OCI-LY7 (cell line): Measurements from ENCODE around the gene FHIT. TPM values are rescaled to one million over a fixed set of nuclear protein-coding genes. Genes with fewer than 3 reads are reported as not detected.

Experiments used
- BruUV-seq: library from RNA; stranded (reverse); fragments of 400-500 nt; replicated peaks from 2 replicates; lab custom pipeline; 2021; lab: Mats Ljungman, UMichigan
- CTCF ChIA-PET: fragments of 300-600 bp; sonication (Branson Sonifier 250); formaldehyde crosslinking; loops from one replicate; lab custom pipeline; 2022; ENCODE audit warnings: antibody characterized with exemption; ENCODE audit not compliant: unreplicated experiment; lab: Charles Lee
- POLR2A ChIA-PET: fragments of 300-600 bp; sonication (Branson Sonifier 250); formaldehyde crosslinking; loops from one replicate; lab custom pipeline; 2022; ENCODE audit warnings: antibody characterized with exemption; lab: Charles Lee
- DNase-seq: peaks from one replicate; pipeline ENCODE4 v3.0.0-alpha.2; 2015; ENCODE audit warnings: low spot score
- H2AFZ ChIP-seq: fragments of 200-600 bp; sonication (generic), shearing (Covaris generic); 2 replicates; pipeline ENCODE4 v1.6.1; 2014; ENCODE audit warnings: mild to moderate bottlenecking, antibody characterized with exemption, low read length, moderate library complexity
- H3K27ac ChIP-seq: fragments of 200-600 bp; sonication (generic); 2 replicates; pipeline ENCODE4 v1.5.1; 2014; ENCODE audit warnings: mixed run types, low read depth, mild to moderate bottlenecking, moderate library complexity, low read length, inconsistent platforms; ENCODE audit not compliant: poor library complexity, severe bottlenecking
- H3K36me3 ChIP-seq: fragments of 200-600 bp; sonication (generic); 2 replicates; pipeline ENCODE4 v1.6.1; 2014; ENCODE audit warnings: mild to moderate bottlenecking, antibody characterized with exemption, low read length, moderate library complexity, mixed read lengths; ENCODE audit not compliant: insufficient read depth
- H3K4me1 ChIP-seq: fragments of 200-600 bp; sonication (generic); 2 replicates; pipeline ENCODE4 v1.5.1; 2014; ENCODE audit warnings: mild to moderate bottlenecking, low read length; ENCODE audit not compliant: insufficient read depth, poor library complexity, severe bottlenecking
- H3K4me2 ChIP-seq: fragments of 200-600 bp; sonication (generic); 2 replicates; pipeline ENCODE4 v1.6.1; 2014; ENCODE audit warnings: mild to moderate bottlenecking, low read length
- H3K4me3 ChIP-seq: fragments of 200-600 bp; sonication (generic); 2 replicates; pipeline ENCODE4 v1.5.1; 2014; ENCODE audit warnings: mild to moderate bottlenecking, low read depth, low read length; ENCODE audit not compliant: poor library complexity, severe bottlenecking
- H3K79me2 ChIP-seq: fragments of 200-600 bp; sonication (generic); 2 replicates; pipeline ENCODE4 v1.6.1; 2016; ENCODE audit warnings: low read depth, mild to moderate bottlenecking, low read length, moderate library complexity, mixed read lengths; ENCODE audit not compliant: insufficient read depth
- H3K9me2 ChIP-seq: fragments of 200-600 bp; sonication (generic); 2 replicates; pipeline ENCODE4 v1.6.1; 2016; ENCODE audit warnings: mild to moderate bottlenecking, low read length, mixed read lengths; ENCODE audit not compliant: insufficient read depth
- H3K9me3 ChIP-seq: fragments of 200-600 bp; sonication (generic); 2 replicates; pipeline ENCODE4 v1.6.1; 2014; ENCODE audit warnings: mild to moderate bottlenecking, mixed run types, low read length, mixed read lengths
- H4K20me1 ChIP-seq: fragments of 200-600 bp; sonication (generic); 2 replicates; pipeline ENCODE4 v1.6.1; 2014; ENCODE audit warnings: mild to moderate bottlenecking, antibody characterized with exemption, low read length, moderate library complexity, mixed read lengths; ENCODE audit not compliant: insufficient read depth
- EZH2phosphoT487 ChIP-seq: fragments of 200-600 bp; sonication (generic); IDR thresholded peaks from 2 replicates; pipeline ENCODE4 v1.6.1; 2018; ENCODE audit warnings: low read depth, borderline replicate concordance, mild to moderate bottlenecking, mixed run types, antibody characterized with exemption, low read length, moderate library complexity, mixed read lengths
- intact Hi-C: fragments of 100-400 bp; cut with micrococcal nuclease; formaldehyde crosslinking; loops from one replicate; pipeline ENCODE4 v1.10.0; 2022; ENCODE audit not compliant: unreplicated experiment
- total RNA-seq, 2 experiments: library from RNA; depleted of rRNA in 1 of 2; stranded (reverse); fragments of >200 nt in 1 of 2; shearing (Covaris generic) in 1 of 2; gene quantifications; 2 replicates each; pipeline ENCODE4 v1.2.3, GENCODE V29; 2014 to 2022
- TF ChIP-seq, protein P1 (sequence below): fragments of 200-600 bp; sonication (generic); conservative IDR thresholded peaks from 2 replicates; pipeline ENCODE4 v1.5.1; 2014; ENCODE audit warnings: mild to moderate bottlenecking, antibody characterized with exemption, low read length, moderate library complexity, mixed read lengths

The FHIT gene
- total RNA-seq, 2 experiments from 2014 or later: 5.0 to 10.9 TPM

DNA sequence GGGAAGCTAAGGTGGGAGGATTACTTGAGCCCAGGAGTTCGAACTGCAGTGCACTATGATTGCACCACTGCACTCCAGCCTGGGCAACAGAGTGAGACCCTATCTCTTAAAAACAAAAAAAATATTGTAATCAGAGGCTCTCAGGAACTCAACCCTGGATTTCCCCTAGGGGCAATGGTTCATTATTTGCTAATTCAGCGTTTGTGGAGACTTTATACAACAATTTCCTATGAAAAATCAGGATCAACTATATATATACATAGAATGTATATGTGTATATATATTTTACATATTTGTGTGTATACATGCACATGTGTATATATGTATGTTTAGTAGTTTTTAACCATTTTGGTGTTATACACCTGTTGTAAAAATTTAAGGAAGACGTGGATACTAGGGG lies 463.1 kb downstream of the FHIT start:
- no peaks in the 10 kb centered on the region for H3K9me3 ChIP-seq
- no peaks in the 10 kb centered on the region for H3K79me2 ChIP-seq
- ChIA-PET POLR2A (interaction anchor here (0.5 to 0.6 kb wide), 2 partner anchors 30 to 121 kb away, joined by 3 to 4 read pairs; no protein-coding TSS in a partner anchor), CTCF (no interaction called here)
- H3K36me3 ChIP-seq: no peaks in the 10 kb centered on the region
- H3K4me2 ChIP-seq: no peak overlapping the region
- TF ChIP-seq EZH2phosphoT487: no peak
- TF ChIP-seq, protein P1, sequence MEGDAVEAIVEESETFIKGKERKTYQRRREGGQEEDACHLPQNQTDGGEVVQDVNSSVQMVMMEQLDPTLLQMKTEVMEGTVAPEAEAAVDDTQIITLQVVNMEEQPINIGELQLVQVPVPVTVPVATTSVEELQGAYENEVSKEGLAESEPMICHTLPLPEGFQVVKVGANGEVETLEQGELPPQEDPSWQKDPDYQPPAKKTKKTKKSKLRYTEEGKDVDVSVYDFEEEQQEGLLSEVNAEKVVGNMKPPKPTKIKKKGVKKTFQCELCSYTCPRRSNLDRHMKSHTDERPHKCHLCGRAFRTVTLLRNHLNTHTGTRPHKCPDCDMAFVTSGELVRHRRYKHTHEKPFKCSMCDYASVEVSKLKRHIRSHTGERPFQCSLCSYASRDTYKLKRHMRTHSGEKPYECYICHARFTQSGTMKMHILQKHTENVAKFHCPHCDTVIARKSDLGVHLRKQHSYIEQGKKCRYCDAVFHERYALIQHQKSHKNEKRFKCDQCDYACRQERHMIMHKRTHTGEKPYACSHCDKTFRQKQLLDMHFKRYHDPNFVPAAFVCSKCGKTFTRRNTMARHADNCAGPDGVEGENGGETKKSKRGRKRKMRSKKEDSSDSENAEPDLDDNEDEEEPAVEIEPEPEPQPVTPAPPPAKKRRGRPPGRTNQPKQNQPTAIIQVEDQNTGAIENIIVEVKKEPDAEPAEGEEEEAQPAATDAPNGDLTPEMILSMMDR: no peak
- DNase-seq: no peak
- no peaks in the 10 kb centered on the region for H3K4me1 ChIP-seq
- H3K27ac ChIP-seq: no peak overlapping the region
- intact Hi-C loops: no loop called here
- H4K20me1 ChIP-seq: no peaks in the 10 kb centered on the region
- no peaks in the 10 kb centered on the region for H3K9me2 ChIP-seq
- no peak overlapping the region for H3K4me3 ChIP-seq
- no TSS peak for BruUV-seq
- H2AFZ ChIP-seq: no peak overlapping the region

DNA sequence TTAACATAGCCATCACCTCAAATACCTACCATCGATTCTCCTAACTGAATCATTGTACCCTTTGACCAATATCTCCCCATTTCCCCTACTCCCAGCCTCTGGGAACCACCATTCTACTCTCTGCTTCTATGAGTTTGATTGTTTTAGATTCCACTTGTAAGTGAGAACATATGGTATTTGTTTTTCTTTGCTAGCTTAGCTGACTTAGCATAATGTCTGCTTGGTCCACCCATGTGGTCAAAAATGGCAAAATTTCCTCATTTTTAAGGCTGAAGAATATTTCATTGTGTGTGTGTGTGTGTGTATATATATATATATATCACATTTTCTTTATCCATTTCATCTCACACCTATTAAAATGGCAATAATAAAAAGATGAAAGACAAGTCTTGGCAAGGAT lies 469.3 kb downstream of the FHIT start:
- Histone ChIP-seq H3K4me2 (no peak overlapping the region), H3K36me3 (no peaks in the 10 kb centered on the region), H4K20me1 (no peaks in the 10 kb centered on the region), H3K4me3 (no peak overlapping the region), H3K79me2 (no peaks in the 10 kb centered on the region), H3K9me3 (no peaks in the 10 kb centered on the region), H2AFZ (no peak overlapping the region), H3K9me2 (no peaks in the 10 kb centered on the region), H3K4me1 (no peaks in the 10 kb centered on the region), H3K27ac (no peak overlapping the region)
- BruUV-seq: no TSS peak
- CTCF ChIA-PET: no interaction called here
- POLR2A ChIA-PET: interaction anchor here (1.0 kb wide), 1 partner anchor 89 kb away, joined by 3 read pairs; no protein-coding TSS in a partner anchor
- intact Hi-C loops: no loop called here
- TF ChIP-seq EZH2phosphoT487: no peak
- TF ChIP-seq, protein P1: no peak
- DNase-seq: no peak

DNA sequence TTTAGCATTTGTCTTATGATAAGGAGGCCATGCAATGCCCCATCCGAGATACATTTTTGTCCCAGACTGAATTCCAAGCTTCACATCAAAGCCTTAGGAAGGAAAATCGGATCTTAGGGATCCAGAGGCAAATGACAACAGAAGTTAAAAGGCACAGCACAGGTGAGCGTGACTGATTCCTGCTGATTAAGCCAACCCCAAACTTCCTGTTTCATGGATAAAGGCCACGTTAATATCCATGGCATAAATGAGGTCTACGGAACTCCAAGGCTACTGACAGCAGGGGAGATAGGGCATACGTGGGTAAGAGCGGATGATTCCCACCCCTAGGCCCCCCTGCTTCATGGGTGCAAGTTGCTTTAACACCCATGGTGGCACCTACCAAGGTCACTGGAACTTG lies 471.6 kb downstream of the FHIT start:
- ChIA-PET CTCF (no interaction called here), POLR2A (no interaction called here)
- intact Hi-C loops: no loop called here
- no peaks in the 10 kb centered on the region for H3K79me2 ChIP-seq
- no peak overlapping the region for H3K4me3 ChIP-seq
- H3K27ac ChIP-seq: no peak overlapping the region
- no peaks in the 10 kb centered on the region for H3K9me2 ChIP-seq
- TF ChIP-seq, protein P1: no peak
- no peak for TF ChIP-seq EZH2phosphoT487
- no peak for DNase-seq
- BruUV-seq: no TSS peak
- no peaks in the 10 kb centered on the region for H3K9me3 ChIP-seq
- H4K20me1 ChIP-seq: no peaks in the 10 kb centered on the region
- no peak overlapping the region for H2AFZ ChIP-seq
- no peak overlapping the region for H3K4me2 ChIP-seq
- H3K4me1 ChIP-seq: no peaks in the 10 kb centered on the region
- H3K36me3 ChIP-seq: no peaks in the 10 kb centered on the region
